NCI-H446 (cell line): ENCODE measurements around the gene VMP1.
"Not testable (repeated sequence)": the region's sequence is repeated elsewhere in the genome, so short reads cannot be mapped to it uniquely, and the experiment has no call there.

Experiments
- DNase-seq, 2 experiments: peaks; one replicate each; lab custom pipeline; 2025; lab: John Stamatoyannopoulos, UW

Gene VMP1

GRCh38 chr17:59841091-59841881 is 133.8 kb downstream of the VMP1 start:
- not testable (repeated sequence) for DNase-seq

- DNase-seq, result not testable (repeated sequence)
These were observed 134.4 kb downstream of the VMP1 start for GRCh38 chr17:59841882-59842263.

- no peak for DNase-seq
These were observed 135.6 kb downstream of the VMP1 start for GRCh38 chr17:59842901-59843652.

GRCh38 chr17:59844884-59845594 is 137.6 kb downstream of the VMP1 start:
- no peak for DNase-seq

- peak in 1 of 2 experiments; percentile 55 for DNase-seq
These were observed 138.3 kb downstream of the VMP1 start for GRCh38 chr17:59845595-59846393.

GRCh38 chr17:59846394-59847165 is 139.1 kb downstream of the VMP1 start:
- peak in 1 of 2 experiments; percentile 40 for DNase-seq

- no peak for DNase-seq
These were observed 140.9 kb downstream of the VMP1 start for GRCh38 chr17:59848385-59848668.

GRCh38 chr17:59848778-59849177 is 141.3 kb downstream of the VMP1 start:
- no peak for DNase-seq

- not testable (repeated sequence) for DNase-seq
These were observed 142.9 kb downstream of the VMP1 start for GRCh38 chr17:59850311-59850710.

- no peak for DNase-seq
These were observed 144.3 kb downstream of the VMP1 start for GRCh38 chr17:59851439-59852375.

- DNase-seq, result not testable (repeated sequence)
These were observed 145.4 kb downstream of the VMP1 start for GRCh38 chr17:59852847-59853167.

GRCh38 chr17:59853168-59853918 is 145.9 kb downstream of the VMP1 start:
- no peak for DNase-seq

- not testable (repeated sequence) for DNase-seq
These were observed 146.7 kb downstream of the VMP1 start for GRCh38 chr17:59853919-59854729.

- DNase-seq, result no peak
These were observed 149.7 kb downstream of the VMP1 start for GRCh38 chr17:59856859-59857794.

- DNase-seq, result no peak
These were observed 150.8 kb downstream of the VMP1 start for GRCh38 chr17:59858167-59858816.

- DNase-seq, result no peak
These were observed 151.5 kb downstream of the VMP1 start for GRCh38 chr17:59858932-59859331.
